ENCODE results near the gene SIGLEC7. TPM values are rescaled to one million over a fixed set of nuclear protein-coding genes. Genes with fewer than 3 reads are reported as not detected.
A peak's percentile ranks its signal among the peaks of the same experiment; 100 is the strongest.

The SIGLEC7 gene
- total RNA-seq, 1 experiment from 2014 or later, result not detected

DNA sequence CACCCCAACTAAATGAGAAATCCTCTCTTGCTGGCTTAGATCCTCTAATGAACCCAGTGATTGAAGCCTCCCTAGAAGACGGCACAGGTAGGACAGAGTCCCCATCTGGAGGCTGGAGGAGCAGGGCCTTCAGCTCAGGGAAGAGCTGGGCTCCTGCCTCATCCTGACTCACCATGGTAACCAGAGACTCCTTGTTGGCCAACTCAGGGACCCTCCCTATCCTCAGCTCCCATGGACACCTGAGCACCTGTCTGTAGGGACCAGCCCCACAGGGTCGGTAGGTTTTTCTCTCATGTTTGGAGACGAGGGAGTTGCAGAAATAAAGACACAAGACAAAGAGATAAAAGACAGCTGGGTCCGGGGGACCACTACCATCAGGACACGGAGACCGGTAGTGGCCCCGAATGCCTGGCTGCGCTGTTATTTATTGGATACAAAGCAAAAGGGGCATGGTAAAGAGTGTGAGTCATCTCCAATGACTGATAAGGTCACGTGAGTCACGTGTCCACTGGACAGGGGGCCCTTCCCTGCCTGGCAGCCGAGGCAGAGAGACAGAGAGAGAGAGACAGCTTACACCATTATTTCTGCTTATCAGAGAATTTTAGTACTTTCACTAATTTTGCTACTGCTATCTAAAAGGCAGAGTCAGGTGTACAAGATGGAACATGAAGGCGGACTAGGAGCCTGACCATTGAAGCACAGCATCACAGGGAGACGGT lies 26.6 kb downstream of the SIGLEC7 start:
- no peak for DNase-seq (ENCODE audit: low read depth)

DNA sequence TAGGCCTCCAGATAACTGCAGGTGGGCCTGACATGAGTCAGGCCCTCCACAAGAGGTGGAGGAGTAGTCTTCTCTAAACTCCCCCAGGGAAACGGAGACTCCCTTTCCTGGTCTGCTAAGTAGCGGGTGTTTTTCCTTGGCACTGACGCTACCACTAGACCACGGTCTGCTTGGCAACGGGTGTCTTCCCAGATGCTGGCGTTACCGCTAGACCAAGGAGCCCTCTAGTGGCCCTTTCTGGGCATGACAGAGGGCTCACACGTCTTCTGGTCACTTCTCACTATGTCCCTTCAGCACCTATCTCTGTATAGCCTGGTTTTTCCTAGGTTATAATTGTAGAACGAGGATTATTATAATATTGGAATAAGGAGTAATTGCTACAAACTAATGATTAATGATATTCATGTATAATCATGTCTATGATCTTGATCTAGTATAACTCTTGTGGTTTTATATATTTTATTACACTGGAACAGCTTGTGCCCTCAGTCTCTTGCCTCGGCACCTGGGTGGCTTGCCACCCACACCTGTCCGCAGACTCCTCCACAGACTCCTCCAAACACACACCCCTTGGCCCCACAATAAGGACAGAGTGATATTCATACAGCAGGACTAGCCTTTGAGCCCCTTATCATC lies 27.3 kb downstream of the SIGLEC7 start:
- peak; percentile 51 for DNase-seq (ENCODE audit: low read depth)

DNA sequence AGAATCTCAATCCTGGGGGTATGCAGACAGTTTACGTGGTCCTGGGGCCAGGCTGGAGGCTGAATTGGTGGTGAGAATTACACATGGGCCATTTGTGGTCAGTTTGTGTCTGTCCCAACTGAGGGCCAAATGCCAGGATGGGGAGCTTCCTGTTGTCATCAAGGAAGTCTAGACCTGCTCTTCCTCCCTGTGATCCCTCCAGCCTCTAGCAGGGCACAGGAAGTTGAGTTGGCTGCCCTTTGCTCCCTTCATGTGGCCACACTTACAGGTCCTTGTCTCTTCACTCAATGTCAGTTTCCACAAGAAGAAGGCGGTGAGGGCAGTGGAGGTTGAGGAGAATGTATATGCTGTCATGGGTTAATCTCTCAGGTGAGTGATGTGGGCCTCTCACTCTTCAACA lies 30.1 kb downstream of the SIGLEC7 start:
- no peak for DNase-seq (ENCODE audit: low read depth)

DNA sequence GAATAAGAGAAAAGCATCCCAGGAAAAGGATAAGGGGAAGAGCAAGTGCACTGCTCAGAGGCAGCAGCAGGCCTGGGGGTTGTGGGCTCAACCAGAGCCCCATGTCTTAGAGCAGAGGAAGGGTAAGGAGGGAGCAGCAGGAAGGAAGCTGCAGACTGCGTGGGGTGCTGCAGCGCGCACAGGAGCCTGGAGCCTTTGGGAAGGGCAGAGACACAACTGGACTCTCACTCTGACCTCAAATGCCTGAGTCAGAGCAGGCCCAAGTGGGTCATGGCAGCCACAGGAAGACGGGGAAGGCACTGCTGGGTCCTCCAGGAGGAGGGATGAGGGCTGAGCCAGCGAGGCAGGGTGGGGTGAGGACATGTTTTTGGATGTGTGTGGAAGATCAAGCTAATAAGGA lies 31.6 kb downstream of the SIGLEC7 start:
- no peak for DNase-seq (ENCODE audit: low read depth)

DNA sequence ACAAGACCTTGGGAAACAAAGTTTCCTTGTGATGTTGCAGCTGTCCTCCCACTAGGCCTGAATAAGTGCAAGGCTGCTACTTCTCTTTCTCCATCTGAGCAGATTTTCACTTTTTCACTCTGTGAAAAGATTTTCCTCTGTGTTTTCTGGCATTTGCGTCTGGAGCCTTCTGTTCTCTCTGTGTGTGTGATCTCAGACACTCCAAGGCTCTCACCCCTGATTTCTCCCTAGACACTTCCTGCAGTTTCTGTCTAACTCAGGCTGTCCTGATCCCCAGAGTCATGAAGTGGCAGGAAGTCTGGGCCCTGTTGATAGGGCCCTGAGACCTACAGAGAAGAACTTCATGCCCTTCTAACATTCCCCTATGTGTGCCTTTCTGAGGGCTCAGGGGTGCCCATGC lies 37.2 kb downstream of the SIGLEC7 start:
- DNase-seq (ENCODE audit: low read depth), result no peak

DNA sequence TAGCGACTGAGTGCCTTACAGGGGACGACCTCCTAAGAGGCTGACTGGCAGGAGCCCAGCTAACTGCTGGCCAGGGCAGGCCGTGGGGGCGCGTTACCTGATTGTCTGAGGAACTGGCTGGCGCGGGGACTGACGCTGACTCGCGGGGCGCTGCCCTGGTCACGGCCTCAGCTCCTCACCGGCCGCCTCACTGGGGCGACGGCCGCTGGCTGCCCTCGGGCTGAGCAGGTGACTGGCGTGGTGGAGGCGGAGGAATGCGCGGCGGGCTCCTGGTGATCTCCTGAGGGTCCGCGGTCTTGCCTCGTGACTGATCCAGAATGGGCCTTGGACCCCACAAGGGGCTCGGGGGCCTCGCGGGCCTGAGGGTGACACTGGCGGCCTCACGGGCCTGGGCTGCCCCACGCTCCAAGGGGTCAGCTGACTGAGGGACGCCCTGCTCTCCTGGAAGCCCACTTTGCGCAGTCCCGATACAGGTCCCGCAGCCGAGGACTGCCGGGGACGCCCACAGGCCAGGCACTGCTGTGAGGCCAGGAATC lies 39.3 kb downstream of the SIGLEC7 start:
- no peak for DNase-seq (ENCODE audit: low read depth)

DNA sequence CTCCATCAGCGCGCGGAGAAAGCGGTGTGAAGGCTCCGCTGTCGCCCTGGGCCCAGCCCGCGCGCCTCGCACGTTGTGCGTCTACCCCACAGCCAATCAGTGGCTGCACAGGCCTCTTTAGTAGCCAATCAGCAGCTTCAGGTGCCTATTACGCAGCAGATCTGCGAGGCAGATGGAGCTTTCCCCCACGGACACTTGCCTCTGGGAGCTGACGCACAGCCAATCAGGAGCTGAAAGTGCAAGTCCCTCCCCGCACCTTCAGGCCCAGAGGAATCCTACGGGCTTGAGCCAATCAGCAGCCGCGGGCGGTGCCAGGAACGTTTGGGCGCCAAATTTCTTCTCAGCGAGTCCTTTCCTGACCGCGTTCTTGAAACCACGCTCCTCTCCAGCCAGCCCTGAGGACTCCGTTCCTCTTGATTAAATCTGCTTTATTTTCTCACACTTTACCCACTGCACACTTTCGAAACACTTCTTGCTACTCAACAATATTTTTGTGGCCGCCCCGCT lies 39.9 kb downstream of the SIGLEC7 start:
- DNase-seq (ENCODE audit: low read depth), result no peak

DNA sequence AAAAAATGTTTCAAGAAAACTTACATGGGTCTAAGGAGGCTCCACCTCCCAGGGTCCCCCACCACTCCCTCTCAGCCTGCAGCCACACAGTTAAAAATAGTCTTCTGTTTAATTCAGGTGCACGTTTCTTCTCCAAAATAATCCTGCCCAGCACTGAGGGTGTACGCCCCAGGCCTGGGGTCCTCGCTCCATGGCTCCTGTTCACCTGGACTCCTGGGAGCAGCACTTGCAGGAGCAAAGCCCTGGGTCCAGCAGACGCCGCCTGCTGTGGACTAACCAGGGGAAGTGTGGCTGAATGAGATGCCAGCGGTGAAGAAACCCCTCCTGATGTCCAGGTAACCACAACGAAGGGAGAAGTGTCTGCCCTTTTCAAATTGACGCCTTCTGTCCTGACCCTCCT lies 41.5 kb downstream of the SIGLEC7 start:
- no peak for DNase-seq (ENCODE audit: low read depth)

DNA sequence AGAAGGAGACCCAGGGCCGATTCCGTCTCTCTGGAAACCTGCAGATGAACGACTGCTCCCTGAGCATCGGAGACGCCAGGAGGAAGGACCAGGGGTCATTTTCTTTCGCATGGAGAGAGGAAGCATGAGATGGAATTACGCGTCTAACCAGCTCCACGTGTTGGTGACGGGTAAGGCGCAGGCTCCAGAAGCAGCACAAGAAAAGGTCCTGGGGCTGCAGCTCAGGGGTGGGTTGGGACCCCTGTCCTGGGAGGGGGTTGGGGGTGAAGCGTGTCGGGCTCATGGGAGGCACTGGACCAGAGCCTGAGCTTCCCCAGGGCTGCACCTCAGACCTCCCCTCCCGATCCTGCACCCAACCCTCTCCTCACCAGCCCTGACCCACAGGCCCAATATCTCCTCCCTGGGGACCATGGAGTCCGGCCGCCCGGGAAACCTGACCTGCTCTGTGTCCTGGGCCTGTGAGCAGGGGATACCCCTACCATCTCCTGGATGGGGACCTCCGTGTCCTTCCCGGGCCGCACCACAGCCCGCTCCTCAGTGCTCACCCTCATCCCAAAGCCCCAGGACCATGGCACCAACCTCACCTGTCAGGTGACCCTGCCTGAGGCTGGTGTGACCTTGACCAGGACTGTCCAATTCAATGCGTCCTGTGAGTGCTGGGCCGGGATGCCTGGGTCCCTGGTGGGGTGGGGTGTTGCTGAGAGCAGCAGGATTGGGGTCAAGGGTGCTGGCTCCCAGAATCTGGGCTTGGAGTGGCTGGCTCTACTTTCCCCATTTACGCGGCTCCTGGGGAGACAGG lies 43.2 kb downstream of the SIGLEC7 start:
- no peak for DNase-seq (ENCODE audit: low read depth)

DNA sequence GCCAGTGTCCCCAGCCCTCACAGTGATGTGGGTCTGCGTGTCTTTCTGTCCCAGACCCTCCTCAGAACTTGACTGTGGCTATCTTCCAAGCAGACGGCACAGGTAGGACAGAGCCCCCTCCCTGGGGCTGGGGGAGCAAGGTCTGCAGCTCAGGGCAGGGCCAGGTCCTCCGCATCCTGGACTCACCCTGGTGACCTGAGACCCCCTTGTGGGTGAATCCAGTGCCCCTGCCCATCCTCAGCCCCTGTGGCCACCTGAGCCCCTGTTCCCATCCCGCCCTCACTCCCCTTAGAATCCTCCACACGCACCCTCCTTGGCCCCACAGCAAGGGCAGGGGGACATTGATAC lies 43.7 kb downstream of the SIGLEC7 start:
- no peak for DNase-seq (ENCODE audit: low read depth)

DNA sequence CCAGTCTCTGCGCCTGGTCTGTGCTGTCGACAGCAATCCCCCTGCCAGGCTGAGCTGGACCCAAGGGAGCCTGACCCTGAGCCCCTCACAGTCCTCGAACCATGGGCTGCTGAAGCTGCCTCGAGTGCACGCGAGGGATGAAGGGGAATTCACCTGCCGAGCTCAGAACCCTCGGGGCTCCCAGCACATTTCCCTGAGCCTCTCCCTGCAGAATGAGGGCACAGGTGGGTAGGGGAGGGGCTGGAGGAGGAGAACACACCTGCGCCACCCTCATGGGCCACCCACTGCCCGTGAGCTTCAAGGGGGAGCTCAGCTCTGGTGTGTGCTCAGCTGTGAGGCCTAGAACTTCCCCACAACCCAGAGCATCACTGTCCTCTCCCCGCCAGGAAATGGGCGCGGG lies 44.2 kb downstream of the SIGLEC7 start:
- no peak for DNase-seq (ENCODE audit: low read depth)

DNA sequence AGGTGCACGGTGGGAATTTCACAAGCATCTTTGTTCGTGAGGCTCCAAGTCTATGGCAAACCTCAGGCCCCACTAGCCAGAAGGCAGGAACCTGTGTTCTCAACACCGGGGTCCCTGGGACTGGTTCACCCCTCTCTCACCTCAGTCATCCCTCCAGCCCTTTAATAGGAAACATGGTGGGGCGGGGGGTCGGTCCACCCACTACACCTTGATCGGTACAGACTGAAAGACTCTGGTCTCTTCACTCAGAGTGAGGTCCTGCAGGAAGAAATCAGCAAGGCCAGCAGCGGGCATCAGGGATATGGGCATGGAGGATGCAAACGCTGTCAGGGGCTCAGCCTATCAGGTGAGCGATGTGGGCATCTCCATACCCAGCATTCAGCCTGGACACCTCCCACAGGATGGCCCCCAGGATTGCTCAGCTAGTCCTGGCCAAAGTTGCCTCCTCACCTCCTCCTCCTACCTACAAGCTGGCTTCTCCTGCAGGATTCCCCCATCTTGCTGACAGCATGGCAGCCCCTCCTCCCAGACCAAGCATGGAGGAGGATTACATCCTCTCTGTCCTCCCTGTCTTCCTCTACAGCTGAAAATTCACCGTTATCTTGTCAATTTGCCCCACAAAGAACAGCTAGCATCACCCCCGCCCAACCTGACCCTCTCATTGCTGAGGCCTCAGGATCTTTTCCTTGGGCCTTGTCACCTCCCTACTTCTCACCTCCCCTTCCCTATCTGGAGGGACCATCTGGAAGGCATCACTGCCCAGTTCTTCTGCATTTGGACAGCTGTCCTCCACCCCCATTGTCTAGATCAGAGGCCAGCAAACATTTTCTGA lies 45.5 kb downstream of the SIGLEC7 start:
- no peak for DNase-seq (ENCODE audit: low read depth)

DNA sequence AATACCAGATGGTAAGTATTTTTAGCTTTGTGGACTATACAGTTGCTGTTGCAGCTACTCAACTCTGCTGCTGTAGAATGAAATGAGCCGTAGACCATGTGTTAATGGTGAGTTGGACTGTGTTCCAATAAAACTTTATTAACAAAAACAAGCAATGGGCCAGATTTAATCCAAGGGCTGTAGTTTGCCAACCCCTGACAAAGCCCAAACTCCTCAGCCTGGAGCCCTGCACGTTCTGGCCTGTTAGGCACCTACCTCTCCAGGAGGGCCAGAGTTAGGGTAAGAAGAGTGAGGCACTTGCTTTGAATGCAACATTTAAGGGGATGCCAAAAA lies 46.1 kb downstream of the SIGLEC7 start:
- no peak for DNase-seq (ENCODE audit: low read depth)

DNA sequence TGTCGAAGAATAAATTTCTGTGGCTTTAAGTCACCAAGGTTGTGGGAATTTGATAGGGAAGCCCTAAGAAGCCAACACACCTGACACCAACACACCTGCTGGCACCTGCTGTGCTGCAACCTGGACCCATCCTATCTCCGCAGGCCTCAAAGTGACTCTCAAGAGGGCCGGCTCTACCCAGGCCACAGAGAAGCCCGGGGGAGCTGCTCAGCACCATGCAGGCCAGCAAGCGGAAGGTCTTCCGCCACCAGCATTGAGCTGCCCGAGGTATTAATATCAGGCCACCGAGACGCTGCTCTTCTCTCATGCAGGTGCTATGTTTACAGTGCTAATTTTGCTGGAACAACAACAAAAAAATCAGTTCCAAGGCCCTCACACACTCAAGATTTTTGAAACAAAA lies 50.6 kb downstream of the SIGLEC7 start:
- no peak for DNase-seq (ENCODE audit: low read depth)

DNA sequence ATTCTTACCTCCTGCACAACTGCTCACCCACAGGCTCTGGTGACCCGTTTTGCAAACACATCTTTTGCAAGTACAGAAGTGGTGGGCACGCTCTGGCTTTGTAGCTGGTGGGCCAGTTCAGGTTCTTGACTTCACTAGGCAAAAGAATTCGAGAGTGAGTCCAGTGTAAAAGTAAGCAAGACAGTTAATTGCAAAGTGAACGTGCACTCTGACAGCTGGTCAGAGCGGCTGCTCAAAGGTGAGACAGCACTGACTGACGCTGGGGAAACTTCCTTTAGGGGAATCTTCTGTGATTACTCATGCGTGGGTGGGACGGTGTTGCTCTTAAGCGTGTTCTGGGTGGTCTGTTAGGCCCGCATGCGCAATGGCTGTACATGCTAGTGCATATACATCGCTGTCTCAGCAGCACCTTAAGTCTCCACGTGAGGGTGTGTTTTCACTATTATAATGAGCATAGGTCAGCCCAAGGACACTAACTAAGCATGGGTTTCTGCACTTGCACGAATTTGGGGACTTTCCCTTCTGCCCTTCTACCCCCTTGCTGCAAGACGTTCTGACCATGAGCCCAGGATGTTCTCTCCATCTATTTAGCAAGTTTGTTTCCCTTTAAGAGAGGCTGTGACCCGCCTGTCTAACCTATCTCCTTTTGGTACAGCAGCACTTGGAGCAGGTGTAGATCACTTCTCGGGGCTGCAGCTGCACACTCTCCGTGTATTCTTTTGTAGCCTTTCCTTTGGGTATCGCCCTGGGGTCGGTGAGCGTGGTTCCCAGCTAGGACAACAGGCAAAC lies 52.6 kb downstream of the SIGLEC7 start:
- DNase-seq (ENCODE audit: low read depth), result no peak

DNA sequence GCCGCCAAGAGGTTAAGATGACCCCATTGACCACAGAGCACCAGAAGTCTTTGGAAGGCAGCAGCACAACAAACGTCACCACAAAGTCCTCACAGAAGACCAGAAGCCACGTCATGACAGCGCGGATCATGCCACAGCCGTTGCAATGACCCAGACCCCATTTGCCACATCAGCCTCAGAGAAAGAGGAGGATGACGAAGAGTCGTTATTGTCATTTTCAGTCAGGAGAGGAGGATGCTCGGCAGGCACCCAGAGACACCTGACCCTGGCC lies 53.1 kb downstream of the SIGLEC7 start:
- no peak for DNase-seq (ENCODE audit: low read depth)

DNA sequence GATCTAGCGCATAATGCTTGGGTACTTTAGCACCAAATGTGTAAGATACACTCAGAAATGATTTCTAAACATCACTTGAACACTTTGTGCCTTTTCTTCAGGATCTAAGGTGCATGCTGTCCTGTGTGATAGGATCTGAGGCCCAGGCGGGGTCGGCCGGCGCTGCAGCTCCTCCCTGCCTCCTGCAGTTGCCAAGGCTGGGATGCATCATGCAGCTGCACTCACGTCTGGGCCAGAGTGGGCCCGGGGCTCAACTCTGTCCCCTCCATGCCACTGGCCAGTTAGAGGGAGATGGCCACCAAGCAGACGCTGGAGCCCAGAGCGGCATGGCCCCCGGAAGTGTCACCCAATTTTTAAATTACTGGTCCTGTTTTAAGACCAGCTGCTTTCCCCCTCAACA lies 53.5 kb downstream of the SIGLEC7 start:
- DNase-seq (ENCODE audit: low read depth), result no peak

DNA sequence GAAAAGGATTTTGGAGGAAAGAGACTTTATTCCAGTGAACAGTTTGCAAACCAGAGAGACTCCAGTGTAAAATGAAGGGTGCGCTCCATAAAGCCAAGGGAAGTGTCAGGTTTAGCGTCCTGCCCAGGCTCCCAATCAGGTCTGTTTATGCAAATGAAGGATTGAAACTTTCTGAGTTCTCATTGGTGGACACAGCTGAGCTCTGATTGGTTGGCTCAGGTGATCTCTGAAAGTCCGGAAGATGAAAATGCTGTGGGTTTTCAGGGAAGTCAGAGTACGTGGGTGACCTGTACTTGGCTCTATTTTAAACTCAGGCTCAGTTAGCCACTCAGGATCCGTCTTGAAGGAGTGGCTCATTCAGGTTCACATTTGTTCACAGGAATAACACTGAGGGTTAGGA lies 54.1 kb downstream of the SIGLEC7 start:
- no peak for DNase-seq (ENCODE audit: low read depth)

DNA sequence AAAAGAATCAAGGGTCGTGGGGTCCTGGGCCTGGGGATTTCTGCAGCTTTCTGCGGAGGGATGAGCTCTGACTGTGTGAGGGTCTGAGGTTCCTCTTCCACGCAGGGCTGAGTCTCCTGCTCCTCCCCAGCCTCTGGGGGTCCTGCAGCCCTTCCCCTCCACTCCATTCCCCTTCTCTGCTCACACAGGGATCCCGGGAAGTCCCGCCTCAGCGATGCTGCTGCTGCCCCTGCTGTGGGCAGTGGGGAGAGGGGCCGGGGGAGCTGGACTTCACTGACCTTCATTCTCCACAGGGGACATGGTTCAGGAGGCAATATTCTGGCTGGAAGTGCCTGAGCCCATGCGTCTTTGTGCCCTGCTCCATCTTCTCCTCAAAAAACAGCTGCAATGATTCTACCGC lies 56.5 kb downstream of the SIGLEC7 start:
- DNase-seq (ENCODE audit: low read depth), result no peak

DNA sequence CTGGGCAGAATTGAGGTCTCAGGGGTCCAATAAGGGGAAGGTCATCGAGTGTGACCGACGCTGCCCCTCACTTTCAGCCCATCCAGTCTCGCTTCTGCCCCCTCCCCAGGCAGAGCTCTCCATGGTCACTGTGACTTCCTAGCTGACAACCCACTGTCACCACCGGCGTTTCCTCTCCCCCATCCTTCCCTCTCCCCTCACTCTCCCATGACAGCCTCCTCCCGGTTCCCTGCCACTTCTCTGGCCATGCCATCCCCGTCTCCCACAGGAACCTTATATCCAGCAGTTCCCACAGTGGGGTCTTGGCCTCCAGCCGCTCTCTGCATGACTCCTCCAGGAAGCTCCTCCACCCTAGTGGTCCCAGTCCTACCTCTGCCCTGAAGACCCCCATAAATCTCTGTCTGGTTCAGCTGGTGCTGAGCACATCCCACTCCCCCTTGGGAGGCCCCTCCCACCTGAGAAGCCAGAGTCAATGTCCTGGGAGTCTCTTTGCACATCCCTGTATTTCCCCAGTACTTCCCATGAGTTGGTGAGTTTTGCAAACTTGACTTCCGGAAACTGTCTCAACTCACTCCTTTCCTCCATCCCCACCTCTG lies 58.1 kb downstream of the SIGLEC7 start:
- no peak for DNase-seq (ENCODE audit: low read depth)

DNA sequence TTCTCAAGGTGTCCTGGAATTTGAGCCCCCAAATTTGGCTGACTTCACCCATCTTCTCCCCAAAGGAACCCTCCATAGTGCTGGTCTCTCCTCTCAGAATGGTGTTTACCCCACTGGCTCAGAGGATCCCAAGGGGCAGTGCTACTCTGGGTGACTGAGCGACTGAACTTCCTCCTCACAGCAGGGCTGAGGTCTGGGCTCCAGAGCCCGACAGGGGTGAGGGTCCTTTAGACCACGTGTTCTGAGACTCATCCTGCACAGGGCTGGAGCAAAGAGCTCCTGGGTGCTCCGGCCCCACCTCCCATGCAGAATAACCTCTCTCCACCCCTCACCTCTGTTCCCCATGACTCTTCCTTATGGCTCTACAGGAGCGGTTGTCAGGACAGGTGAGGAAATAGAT lies 59.6 kb downstream of the SIGLEC7 start:
- no peak for DNase-seq (ENCODE audit: low read depth)

Measured in LHCN-M2 (cell line).